NCI-H2196 (cell line): ENCODE data around the gene CHPF.

Experiments used
- DNase-seq: peaks from one replicate; lab custom pipeline; 2025; ENCODE audit not compliant: unreplicated experiment; lab: John Stamatoyannopoulos, UW

CHPF gene

DNA sequence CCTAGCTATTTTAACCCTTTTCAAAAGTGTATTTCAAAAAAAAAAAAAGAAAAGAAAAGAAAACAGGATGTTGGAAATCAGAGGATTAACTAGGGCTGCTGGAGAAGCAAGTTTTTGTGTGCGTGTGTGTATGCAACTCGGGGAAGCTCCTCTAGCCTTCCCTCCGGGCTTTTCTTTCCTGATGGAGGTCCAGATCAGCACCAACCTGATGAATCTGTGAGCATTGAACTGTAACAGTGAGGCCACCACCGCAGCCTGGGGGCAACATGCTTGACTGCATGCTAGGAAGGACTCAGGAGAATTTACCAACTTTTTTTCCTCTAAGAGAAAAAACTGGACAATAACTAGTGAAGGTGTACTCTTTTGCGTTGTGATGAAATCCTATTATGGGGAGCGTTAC, 25.4 kb upstream of the CHPF start:
- DNase-seq = no peak

GRCh38 chr2:219567791-219568361, 24.3 kb upstream of the CHPF start:
- no peak for DNase-seq

- DNase-seq = no peak
Observed at GRCh38 chr2:219567131-219567530, 23.5 kb upstream of the CHPF start.

- DNase-seq = no peak
Observed at GRCh38 chr2:219566640-219567039, 23.0 kb upstream of the CHPF start.

GRCh38 chr2:219565130-219566080, 21.8 kb upstream of the CHPF start:
- no peak for DNase-seq

- DNase-seq = no peak
Observed at GRCh38 chr2:219563271-219563928, 19.8 kb upstream of the CHPF start.

GRCh38 chr2:219562049-219563020, 18.7 kb upstream of the CHPF start:
- DNase-seq = no peak

DNA sequence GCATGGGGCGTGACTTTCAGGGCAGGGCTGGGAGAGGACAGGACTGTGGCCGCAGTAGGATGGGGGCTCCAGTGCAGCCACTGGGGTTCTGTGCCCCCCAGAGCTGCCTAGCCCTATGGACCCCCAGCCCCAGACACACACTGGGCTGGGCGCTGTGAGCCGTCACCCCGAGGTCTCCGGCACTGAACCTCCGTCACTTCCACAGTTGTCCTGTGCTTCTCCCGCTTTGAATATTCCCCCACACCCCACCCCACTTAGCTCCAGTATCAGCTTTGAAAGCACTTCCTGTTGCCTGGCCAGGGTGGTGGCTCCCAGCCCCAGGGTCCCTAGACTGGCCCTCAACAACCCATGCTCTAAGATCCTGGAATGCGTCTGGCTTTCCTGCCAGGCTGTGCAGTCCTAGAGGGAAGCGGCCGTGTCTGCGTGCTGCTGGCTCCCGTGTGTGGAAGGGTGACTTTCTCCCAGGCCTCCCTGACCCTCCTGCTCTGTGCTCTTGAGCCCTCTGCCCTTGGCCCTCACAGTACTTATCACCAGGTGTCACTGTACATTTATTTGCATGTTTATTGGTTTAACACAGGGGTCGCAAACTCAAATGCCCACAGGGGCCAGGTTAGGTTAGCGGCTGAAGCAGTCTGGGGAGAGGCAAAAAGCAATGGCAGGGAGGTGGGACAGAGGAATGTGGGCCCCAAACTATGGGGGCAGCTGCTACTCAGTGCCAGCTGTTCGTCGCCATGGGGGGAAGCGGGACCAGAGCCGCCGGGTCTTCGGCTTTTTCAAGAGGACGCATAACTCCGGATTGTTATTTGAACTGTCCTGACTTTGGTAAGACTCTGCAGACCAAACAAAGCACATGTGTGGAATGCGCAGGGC, 17.8 kb upstream of the CHPF start:
- no peak for DNase-seq

GRCh38 chr2:219560893-219561178, 17.2 kb upstream of the CHPF start:
- DNase-seq = no peak

GRCh38 chr2:219560037-219560892, 16.7 kb upstream of the CHPF start:
- DNase-seq = no peak

DNA sequence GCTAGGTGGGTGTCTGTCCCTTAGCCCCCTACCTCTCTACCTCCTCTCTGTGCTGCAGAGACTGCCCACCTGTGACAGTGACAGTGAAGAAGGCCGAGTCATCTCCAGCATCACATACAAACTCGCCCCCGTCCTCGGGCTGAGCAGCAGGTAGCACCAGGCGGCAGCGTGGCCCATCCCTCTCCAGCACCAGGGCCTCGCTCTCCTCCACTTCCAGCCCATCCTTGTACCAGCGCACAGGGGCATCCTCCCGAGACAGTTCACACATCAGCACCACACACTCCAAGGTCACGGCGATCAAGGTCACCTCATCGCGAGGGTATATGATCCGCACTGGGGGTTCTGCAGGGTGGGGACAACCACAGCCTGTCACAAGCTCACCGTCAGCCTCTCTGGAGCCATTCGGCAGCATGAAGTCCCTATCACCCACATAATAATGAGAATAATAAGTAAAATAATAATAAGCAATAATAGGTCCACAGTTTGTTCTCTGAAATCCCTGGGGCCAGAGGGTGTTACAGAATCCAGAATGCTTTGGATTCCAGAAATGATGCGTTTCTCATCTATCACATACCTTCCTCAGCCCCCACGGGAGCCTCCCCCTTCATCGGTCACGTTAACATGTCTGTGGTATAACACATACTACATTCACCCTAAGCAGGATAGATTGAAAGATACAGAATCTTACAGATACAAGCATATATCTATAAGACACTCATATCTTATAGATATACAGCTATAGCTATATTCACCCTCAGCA, 15.7 kb upstream of the CHPF start:
- DNase-seq = no peak

DNA sequence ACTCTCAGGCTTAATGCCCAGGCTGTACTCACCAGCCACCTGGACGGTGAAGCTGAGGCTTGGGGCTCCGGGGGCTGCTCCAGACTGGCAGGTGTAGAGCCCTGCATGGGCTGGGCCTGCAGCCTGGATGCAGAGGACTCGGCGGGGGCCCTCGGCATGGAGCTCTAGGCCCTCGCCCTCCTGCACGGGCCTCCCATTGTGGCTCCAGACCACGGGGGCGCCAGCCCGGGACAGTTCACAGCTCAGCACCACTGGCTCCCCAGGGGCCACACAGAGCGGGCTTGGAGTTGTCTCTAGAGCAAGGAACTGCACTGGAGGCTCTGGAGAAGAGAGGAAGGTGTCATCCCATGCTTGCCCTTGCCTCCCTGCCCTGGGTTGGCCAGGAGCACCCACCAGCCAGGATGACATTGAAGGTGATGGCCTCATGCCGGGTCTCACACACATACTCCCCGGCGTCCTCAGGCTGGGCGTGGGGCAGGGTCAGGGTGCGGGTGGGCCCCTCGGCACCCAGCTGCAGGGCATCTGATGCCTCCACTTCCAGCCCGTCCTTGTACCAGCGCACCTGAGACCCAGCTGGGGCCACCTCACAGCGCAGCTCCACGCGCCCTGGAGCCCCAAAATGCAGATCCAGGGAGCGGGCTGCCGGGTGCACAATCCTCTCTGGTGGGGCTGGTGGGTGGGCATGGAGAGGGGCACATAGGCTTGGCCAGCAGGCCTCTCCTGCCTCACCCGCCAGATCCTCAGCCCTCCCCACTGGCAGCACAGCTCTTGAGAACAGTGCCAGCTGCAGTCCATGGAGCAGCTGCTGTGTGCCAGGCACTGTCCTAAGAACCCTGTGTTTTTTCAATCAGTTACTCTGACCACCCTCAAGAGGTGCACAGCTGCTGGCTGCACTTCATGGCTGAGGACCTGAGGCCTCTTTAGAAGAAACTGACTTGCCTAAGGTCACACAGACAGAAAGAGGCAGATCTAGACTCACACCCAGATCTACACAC, 14.5 kb upstream of the CHPF start:
- no peak for DNase-seq

GRCh38 chr2:219557320-219557719, 13.7 kb upstream of the CHPF start:
- DNase-seq = no peak

- DNase-seq = no peak
Observed at GRCh38 chr2:219556413-219556812, 12.8 kb upstream of the CHPF start.

DNA sequence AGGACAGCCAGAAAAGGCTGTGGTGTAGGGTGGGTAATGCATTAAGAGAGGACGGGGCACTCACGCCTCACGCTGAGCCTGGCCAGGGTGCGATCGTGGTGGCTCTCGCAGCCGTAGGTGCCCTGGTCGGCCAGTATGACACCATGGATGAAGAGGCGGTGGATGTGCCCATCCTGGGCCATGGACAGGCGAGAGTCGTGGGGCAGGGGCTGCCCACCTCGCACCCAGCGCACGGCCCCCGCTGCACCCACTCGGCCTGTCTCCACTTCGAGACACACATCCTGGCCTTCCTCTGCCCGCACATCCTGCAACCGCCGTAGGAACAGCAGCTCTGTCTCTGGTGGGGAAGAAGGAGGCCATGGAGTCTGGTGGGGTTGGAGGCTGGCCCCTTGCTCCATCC, 12.3 kb upstream of the CHPF start:
- DNase-seq = no peak

- DNase-seq = no peak
Observed at GRCh38 chr2:219554350-219554749, 10.7 kb upstream of the CHPF start.

- no peak for DNase-seq
Observed at GRCh38 chr2:219553463-219553963, 9.9 kb upstream of the CHPF start.
